Fibroblast of skin of right biceps (primary cell): ENCODE data around the gene FRMD3.

ENCODE experiments used
- DNase-seq: peaks from one replicate; pipeline ENCODE4 v3.0.0-alpha.2; 2013

The FRMD3 gene

DNA sequence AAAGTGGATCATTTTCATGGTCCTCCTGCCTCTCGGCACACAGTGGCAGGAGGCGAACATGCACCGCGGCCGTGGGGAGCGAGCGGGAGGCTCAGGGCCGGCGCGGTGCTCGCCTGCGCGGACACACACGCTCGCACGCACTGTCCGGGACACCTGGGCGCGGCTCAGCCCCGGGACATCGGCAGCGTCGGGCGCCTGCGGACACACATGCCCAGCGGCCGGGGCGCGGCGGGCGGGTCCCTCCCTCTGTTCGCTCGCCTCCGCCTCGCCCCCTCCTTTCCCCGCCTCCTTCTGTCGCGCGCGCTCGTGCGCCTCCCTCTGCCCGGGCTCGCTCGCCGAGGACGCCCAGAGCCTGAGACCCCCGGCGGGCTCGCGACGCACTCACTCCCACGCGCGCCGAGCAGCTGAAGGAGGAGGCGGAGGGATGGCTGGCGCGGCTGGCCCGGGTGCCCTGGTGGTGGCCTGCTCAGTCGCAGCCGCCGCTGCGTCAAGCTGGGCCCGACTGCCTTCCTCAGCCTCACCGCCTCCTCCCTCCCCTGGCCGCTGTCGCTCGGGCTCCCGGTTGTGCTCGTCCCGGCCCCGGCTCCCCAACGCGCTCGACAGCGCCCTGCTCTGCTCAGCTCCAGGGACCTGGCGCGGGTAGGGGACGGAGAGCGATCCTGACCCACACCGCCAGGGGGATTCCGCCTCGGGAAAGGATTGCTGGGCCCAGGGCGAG, at the start of gene FRMD3:
Gene FRMD3 (minus strand): TSS at position 230 of the 718 bp plus-strand sequence. CDS start 170 bp downstream, at position 60.
- DNase-seq = peak; percentile 88

DNA sequence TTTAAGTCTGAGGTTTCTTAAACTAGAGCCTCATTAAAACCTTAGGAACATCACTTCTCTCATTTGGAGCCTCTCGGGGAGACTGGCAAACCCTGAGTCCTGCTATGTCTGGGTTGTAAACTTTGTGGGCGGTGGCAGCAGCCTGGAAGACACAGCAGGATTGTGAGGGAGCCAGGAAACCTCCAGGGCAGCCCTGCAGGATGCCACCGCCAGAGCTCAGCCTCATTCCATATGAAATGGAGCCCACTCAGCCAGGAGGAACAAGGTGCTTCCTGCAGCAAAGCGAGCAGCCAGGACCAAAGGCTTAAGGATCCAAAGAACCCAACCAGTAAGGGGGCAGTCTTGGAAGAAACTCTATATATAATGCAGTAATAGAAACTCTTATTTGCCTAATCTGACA, 46.8 kb upstream of the FRMD3 start:
- DNase-seq = no peak

DNA sequence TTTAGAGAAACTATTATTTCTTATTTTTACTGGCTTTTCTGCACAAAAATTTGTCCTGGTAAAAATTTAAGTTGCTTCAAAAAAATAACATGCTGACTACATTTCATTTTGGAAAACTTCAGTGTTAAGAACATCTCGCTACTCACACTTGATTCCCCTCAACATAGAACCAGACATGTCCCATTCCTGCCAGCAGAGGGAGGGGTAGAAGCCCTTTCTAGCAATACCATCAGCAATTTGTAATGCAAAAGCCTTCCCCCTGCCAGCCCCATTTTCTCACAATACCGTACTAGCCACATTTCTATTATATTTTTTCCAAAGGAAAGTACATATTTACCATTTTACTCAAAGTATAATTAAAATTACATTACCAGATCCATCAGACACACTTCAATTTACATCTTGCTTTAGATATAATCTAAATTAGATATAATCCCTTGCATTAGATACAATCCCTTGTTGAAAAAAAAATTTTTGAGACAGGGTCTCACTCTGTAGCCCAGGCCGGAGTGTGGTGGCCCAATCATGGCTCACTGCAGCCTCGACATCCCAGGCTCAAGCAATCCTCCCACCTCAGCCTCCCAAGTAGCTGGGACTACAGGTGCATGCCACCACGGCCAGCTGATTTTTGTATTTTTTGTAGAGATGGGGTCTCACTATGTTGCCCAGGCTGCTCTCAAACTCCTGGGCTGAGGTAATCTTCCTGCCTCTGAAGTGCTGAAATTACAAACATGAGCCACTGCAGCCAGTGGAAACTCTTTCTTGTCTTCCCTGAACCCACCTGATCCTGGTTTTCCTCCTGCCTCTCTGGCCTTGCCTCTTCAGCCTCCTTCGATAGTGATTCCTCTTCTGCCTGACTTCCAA, 45.2 kb upstream of the FRMD3 start:
- DNase-seq = peak; percentile 64

DNA sequence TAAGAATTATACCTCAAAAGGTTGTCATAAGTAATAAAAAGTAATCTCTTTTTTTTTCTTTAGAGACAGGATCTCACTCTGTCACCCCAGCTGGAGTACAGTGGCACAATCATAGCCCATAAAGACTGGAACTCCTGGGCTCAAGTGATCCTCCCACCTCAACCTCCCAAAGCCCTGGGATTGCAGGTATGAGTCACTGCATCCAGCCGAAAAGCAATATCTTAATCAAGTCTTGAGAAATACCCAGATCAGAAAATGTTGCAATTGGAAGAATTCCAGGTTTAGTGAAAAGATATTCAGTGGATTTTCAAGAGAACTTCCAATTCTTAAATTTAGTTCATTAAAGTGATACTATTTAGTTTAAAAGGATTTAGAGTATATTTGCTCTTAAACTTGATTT, 43.8 kb upstream of the FRMD3 start:
- DNase-seq = peak; percentile 50

DNA sequence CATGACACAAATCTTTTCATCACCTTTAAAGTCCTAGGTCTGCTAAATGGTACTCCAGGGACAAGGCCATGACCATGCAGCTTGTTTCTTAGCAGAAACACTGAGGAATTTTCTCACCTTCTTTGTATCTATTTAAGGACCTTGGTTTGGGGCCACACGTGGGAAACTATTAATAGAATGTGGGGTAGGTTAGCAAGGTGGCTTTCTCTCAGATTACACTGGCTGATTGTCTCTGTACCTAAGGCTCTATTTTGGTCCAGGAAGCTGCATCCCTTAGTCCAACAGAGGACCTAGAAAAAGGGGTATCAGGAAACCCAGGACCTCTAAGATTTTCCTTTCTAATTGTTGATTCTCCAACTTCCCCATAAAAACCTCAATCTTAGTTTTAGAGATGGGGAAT, 36.3 kb upstream of the FRMD3 start:
- DNase-seq = no peak

GRCh38 chr9:83572524-83572923, 34.3 kb upstream of the FRMD3 start:
- peak; percentile 57 for DNase-seq

GRCh38 chr9:83570359-83570758, 32.2 kb upstream of the FRMD3 start:
- no peak for DNase-seq

GRCh38 chr9:83569326-83569725, 31.1 kb upstream of the FRMD3 start:
- no peak for DNase-seq

DNA sequence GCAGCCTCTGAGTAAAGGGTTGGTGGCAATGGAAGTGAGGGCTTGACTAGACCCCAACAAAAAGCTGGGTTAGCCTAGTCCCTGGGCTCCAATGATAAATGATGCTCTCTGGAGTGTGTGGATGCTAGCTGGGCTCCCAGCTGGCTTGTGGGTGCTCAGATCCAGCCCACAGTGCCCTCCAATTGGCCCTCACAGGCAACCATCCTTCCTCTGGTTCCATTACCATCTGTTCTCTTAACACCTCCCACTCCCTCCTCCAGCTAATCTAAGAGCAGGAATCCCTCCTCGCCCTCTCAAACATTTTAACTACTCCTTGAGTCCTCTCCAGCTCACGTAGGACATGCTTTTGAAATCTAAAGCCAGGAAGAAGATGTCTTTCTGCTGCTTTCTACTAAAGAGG, 25.2 kb upstream of the FRMD3 start:
- DNase-seq = no peak

DNA sequence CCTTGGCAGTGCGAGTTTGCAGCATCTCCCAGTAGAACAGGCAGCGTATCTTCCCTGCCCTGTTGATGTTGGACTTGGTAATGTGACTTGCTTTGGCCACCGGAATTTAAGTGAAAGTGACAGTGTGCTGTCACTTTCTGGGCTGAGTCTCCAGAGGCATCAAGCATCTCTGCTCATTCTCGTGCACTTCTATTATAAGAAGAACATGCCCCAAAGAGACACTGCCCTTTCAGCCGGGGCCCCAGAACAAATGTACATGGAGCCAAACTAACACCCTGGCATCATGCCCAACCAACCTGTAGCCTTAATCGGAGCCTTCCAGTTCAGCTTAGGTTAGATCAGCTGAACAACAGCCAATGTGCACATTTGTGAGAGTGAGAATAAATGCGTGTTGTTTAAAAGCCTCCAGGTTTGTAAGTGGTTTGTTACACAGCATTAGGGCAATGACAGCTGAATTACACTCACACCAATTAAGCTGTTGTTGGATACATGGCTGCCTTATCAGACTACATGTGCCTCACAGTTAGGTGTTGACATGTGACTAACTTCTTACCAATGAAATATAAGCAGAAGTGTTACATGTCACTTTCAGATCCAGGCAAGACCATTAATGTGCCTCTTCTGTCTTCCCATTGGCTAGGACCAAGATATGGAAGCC, 22.1 kb upstream of the FRMD3 start:
- no peak for DNase-seq

- no peak for DNase-seq
Measured at GRCh38 chr9:83557771-83558170, 19.6 kb upstream of the FRMD3 start.

DNA sequence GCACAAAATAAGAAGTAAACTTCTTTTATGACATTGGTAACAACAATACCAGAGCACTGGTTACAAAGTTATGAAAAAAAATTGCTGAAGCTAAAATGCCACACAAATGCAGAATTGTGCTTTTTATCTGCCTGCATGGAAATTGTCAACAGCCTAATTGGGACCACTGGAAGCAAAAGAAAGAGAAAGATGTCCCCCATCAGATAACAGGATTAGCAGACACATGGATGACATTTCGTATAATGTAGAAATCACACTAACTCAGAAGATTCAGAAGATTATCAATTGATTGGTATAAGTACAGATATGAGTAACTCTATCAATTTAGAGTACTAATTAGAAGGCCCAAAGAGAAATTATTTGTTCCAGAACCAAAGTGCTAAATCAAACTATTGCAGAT, 19.1 kb upstream of the FRMD3 start:
- no peak for DNase-seq

DNA sequence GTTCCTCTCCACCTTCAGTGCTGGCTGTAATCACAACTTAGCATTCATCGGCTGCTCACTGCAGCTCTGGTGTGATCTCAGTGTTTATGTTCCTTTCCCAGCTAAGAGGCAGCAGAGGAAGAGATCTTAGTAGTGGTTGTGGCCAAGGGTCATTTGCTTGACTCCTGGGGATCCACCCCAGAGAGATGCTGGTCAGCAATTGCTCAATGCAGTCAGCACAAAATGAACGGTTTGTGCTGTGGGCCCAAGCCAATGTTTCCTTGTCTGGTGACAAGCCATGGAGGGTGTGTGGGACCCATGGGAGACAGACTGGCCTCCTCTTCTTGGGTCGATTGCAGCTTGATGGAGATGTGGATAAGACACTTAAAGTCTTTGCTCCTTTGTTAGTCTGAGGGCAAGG, 16.1 kb upstream of the FRMD3 start:
- DNase-seq = no peak

- peak; percentile 87 for DNase-seq
Measured at GRCh38 chr9:83544002-83544698, 5.9 kb upstream of the FRMD3 start.

GRCh38 chr9:83538890-83539238, 663 bp upstream of the FRMD3 start:
- DNase-seq = no peak

GRCh38 chr9:83537331-83538171, 650 bp downstream of the FRMD3 start:
- peak; percentile 33 for DNase-seq

- no peak for DNase-seq
Measured at GRCh38 chr9:83536332-83536731, 1.9 kb downstream of the FRMD3 start.

GRCh38 chr9:83535736-83536135, 2.5 kb downstream of the FRMD3 start:
- no peak for DNase-seq

GRCh38 chr9:83533296-83533695, 4.9 kb downstream of the FRMD3 start:
- DNase-seq = peak; percentile 59

DNA sequence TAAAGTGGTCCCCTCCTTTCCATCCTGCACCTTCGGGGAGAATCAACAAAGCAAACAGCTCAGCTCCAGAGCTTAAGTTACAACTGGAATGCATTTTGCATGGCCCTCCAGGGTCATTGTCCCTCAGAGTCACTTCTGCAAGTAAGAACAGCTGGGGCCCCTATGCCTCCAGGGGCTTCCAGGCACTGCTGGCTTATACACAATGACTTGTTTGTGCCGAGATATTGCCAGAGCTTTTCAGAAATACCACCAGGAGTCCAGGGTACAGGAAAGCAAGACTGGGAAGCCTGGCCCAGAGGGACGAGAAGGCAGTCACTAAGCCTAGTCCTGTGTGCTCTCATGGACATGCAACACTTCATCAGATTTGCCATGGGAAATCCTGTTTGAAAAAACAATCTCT, 11.3 kb downstream of the FRMD3 start:
- DNase-seq = no peak

DNA sequence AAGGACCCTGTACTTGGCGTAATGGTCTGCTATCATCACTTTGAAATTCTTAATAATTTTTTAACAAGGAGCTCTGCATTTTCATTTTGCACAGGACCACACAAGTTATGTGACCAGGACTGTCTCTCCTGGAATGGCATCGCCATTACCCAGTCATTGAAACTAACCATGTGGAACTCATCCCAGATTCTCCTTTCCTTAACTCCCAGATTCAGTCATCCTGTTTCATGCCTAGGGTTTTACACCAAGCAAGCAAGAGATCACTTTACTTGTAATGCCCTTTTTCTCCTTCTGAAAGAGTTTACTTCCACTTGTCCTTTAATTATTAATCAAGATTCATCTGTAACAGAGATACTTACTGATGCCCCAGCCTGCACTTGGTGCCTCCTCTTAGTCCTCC, 12.0 kb downstream of the FRMD3 start:
- DNase-seq = no peak

GRCh38 chr9:83523684-83524083, 14.5 kb downstream of the FRMD3 start:
- DNase-seq = no peak
